ENCODE data around the gene QTRT2.

- TF ChIP-seq, protein P1, sequence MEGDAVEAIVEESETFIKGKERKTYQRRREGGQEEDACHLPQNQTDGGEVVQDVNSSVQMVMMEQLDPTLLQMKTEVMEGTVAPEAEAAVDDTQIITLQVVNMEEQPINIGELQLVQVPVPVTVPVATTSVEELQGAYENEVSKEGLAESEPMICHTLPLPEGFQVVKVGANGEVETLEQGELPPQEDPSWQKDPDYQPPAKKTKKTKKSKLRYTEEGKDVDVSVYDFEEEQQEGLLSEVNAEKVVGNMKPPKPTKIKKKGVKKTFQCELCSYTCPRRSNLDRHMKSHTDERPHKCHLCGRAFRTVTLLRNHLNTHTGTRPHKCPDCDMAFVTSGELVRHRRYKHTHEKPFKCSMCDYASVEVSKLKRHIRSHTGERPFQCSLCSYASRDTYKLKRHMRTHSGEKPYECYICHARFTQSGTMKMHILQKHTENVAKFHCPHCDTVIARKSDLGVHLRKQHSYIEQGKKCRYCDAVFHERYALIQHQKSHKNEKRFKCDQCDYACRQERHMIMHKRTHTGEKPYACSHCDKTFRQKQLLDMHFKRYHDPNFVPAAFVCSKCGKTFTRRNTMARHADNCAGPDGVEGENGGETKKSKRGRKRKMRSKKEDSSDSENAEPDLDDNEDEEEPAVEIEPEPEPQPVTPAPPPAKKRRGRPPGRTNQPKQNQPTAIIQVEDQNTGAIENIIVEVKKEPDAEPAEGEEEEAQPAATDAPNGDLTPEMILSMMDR (IDR thresholded peaks at IDR 0.05), result no peak
- TF ChIP-seq TP53 (CRISPR knock-in tag; IDR thresholded peaks at IDR 0.05) (no peak), ZNF302 (CRISPR knock-in tag; IDR thresholded peaks at IDR 0.05) (no peak), USF2 (IDR thresholded peaks at IDR 0.05) (no peak), MAFK (IDR thresholded peaks at IDR 0.05; ENCODE audit: partially characterized antibody) (no peak), POLR2A (IDR thresholded peaks at IDR 0.05; ENCODE audit: low read length) (no peak), SMC3 (IDR thresholded peaks at IDR 0.05) (no peak), CBX8 (IDR thresholded peaks at IDR 0.05) (no peak)
- TF ChIP-seq, protein P2, sequence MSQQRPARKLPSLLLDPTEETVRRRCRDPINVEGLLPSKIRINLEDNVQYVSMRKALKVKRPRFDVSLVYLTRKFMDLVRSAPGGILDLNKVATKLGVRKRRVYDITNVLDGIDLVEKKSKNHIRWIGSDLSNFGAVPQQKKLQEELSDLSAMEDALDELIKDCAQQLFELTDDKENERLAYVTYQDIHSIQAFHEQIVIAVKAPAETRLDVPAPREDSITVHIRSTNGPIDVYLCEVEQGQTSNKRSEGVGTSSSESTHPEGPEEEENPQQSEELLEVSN (IDR thresholded peaks at IDR 0.05; ENCODE audit: borderline replicate concordance, low read depth), result no peak
Measured at GRCh38 chr3:114110439-114110838, 53.9 kb downstream of the QTRT2 start.

All from A549 (cell line).